Right lobe of liver (tissue), 4 donors: ENCODE data around the gene ERVW-1.

Experiments used
- CTCF ChIP-seq, 4 donors: fragments of 200-600 bp in 3 of 4; fragments of 450-650 bp in 1 of 4; IDR thresholded peaks; one replicate each; pipeline versions ENCODE4 v1.5.1 to v1.8.0; 2016 to 2022; ENCODE audit warnings: antibody characterized with exemption in 4 of 4, mild to moderate bottlenecking in 2 of 4
- POLR2A ChIP-seq: fragments of 450-650 bp; IDR thresholded peaks from one replicate; pipeline ENCODE4 v1.6.1; 2017; ENCODE audit warnings: antibody characterized with exemption, mild to moderate bottlenecking
- donor health status: DM: no; HTN: no; CAD: no.
- donor health status: DM: no; HTN: no; CAD: no.
- donor health status: DM: no; HTN: yes; CAD: no.

GRCh38 chr7:92432299-92432946 lies 45.3 kb downstream of the ERVW-1 start:
- no peak for TF ChIP-seq CTCF (IDR thresholded peaks at IDR 0.05)
- TF ChIP-seq POLR2A = no peak
